ENCODE results near the gene HMCN1.
"Not testable (repeated sequence)": the region's sequence is repeated elsewhere in the genome, so short reads cannot be mapped to it uniquely, and the experiment has no call there.

HMCN1 gene

GRCh38 chr1:186175588-186175987 lies 441.4 kb downstream of the HMCN1 start:
- DNase-seq: no peak

- no peak for DNase-seq
Observed at GRCh38 chr1:186178426-186179043, 444.3 kb downstream of the HMCN1 start.

DNA sequence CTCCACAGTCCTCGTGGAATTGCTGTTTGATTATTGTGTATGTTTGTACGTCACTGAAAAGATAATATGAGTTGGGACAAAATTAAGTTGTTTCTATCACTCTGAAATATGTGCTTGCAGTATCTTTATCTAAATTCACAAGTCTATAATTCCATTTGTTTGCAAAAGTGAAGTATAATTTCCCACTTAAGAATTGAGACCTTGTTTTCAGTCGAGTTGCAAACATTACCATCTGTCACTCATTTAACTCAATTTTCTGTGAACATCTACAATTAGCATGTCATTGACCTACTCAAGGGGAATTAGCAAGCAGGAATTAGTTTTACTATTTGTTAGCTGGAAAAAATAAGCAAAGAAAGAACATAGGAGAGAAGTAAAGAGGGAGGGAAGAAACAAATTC lies 445.0 kb downstream of the HMCN1 start:
- peak; percentile 77 for DNase-seq

- DNase-seq: no peak
Observed at GRCh38 chr1:186183219-186183618, 449.0 kb downstream of the HMCN1 start.

- no peak for DNase-seq
Observed at GRCh38 chr1:186183970-186184628, 449.9 kb downstream of the HMCN1 start.

GRCh38 chr1:186186251-186186650 lies 452.1 kb downstream of the HMCN1 start:
- not testable (repeated sequence) for DNase-seq

DNA sequence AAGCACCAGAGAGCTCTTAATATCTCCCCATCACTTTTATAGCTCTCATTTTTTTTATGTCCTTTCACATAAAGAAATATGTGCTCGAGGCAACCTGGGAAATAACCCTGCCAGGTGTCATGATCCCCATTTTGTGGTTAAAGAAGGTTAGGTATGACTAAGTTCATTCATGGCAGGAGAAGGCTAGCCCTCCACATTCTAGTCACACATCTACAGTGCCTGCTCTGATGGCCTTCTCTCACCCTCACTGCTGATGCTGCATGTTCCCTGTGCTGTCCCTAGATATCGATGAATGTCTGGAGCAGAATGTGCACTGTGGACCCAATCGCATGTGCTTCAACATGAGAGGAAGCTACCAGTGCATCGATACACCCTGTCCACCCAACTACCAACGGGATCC lies 453.4 kb downstream of the HMCN1 start:
- DNase-seq: no peak

- DNase-seq: no peak
Observed at GRCh38 chr1:186188004-186188539, 453.9 kb downstream of the HMCN1 start.

GRCh38 chr1:186188736-186189135 lies 454.5 kb downstream of the HMCN1 start:
- no peak for DNase-seq

- no peak for DNase-seq
Observed at GRCh38 chr1:186189156-186189555, 455.0 kb downstream of the HMCN1 start.

DNA sequence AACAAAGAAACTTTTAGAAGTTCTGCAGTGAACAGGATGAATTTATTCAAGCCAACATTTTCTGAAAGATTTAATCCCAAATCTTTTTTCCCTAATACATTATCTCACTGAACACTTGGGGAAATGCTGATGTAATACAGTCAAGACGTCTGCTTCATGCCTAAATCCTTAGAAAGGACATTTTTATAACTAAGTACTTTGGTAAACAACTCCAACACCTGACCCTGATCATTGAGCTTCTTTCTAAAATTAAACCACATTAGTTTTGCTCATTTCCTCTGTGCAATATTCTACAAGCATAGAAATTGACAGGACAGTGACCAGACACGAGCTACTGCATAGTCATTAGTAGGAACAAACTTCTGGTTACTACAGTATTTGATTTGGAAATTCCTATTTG lies 457.3 kb downstream of the HMCN1 start:
- no peak for DNase-seq

GRCh38 chr1:186193224-186193623 lies 459.0 kb downstream of the HMCN1 start:
- no peak for DNase-seq

DNA sequence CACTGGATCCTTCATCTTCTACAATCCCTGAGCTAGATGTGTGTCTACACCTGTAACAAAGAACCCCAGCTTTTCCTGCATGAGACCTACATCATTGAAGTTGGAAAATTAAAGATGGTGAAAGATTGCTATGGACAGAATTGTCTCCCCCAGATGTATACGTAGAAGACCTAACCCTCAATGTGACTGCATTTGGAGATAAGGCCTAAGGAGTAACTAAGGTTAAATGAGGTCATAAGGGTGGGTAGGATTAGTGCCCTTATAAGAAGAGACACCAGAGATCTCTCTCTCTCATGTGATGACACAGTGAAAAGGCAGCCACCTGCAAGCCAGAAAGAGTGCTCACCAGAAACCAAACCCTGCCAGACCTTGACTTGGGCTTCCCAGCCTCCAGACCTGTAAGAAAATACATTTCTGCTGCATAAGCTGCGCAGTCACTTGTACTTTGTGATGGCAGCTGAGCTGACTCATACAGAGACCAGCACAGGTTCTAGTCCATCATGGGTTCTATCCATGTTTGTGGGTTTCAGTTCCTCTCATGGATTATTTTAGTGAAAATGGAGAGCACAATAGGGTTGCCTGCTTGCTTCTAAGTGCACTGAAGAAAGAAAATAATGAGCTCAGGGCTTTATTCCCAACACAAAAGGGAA lies 460.0 kb downstream of the HMCN1 start:
- DNase-seq: no peak

DNA sequence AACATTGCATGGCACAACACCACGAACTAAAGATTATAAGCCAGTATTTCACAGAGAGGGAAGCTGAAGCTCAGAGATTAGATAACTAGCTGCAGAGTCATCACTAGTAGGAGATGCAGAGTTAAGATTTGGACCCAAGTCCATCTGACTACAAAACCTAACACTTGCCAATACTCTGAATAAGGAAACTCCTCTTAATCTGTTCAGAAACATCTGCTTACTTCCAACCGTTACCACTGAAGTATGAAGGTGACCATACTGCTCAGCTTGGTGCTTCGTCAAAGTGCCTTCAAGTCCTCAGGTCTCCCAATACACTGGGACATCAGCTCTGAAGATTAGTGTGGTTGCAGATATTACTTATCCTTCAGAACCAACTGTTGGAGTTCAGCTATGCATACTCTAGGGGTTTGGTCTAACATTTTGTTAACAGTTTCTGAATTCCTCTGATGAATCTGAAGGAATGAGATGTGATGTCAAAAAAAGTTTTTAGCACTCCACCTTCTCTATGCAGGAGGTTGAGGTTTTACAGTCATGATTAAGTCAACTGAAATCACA lies 461.3 kb downstream of the HMCN1 start:
- no peak for DNase-seq

- DNase-seq: no peak
Observed at GRCh38 chr1:186202271-186202764, 468.1 kb downstream of the HMCN1 start.

DNA sequence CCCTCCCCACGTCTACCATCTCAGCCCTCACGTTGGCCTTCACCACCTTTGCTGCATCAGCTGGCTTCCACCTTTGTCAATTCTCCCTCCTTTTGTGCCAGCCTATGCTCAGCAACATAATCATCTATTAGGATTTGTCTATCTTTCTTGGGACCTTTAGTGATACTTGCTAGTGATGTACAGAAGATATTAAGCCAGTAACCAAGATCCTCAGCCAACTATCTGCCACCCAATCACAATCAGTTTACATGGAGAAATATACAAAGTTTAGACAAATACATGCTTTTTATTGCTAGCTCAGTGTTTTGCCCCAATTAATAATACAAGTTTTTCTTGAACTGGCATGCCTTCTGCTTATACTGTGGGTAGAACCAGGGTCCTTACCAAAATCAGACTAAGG lies 468.6 kb downstream of the HMCN1 start:
- no peak for DNase-seq

DNA sequence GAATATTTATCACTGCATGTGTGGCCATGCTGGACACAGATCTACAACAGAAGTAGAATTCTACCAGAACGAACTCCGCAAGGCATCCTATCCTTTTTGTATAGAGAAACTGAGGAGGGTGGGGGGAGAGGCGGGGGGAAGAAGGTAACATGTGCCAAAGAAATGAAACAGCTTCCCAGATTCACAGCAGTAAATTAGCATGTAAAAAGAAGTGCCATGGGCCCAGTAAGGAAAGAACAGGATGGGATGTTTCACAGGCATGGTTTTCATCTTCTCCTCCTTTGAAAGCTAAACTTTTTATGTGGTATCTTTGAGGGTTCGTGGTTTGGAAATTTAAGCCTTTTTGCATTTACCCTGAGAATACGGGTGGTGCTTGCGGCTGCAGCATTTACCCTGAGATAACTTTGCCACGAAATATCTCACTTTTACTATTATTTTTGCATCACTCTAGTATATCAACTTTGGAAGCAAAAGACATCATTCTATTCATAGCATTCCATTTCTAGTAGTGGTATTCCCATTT lies 471.9 kb downstream of the HMCN1 start:
- DNase-seq: no peak

GRCh38 chr1:186207391-186208085 lies 473.3 kb downstream of the HMCN1 start:
- DNase-seq: no peak

- no peak for DNase-seq
Observed at GRCh38 chr1:186208405-186209129, 474.4 kb downstream of the HMCN1 start.

DNA sequence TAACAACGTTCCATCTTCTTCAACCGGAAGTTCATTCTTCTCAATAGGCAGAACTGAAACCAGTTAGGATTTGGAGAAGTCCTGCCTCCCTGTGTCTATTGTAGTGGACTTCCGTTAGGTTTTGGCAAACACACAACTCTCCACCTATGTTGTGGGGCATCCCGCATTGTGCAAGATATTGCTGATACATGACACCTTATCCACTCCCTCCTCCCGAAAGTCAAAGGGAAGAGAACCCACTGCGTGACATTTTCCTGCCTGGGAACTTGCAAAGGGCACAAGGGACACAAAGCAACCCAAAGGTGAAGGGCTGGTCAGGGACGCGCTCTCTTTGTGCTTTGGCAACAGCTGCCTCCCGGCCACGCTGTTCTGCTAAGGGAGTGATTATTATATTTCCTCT lies 476.1 kb downstream of the HMCN1 start:
- no peak for DNase-seq

- DNase-seq: not testable (repeated sequence)
Observed at GRCh38 chr1:186211583-186211982, 477.4 kb downstream of the HMCN1 start.
